PFSK-1 (cell line): ENCODE data around the gene UGT1A10.

Source experiments
- FOXP2 ChIP-seq: optimal IDR thresholded peaks from 2 replicates; pipeline ENCODE3; 2011; ENCODE audit warnings: borderline replicate concordance, control low read depth, inconsistent platforms; ENCODE audit not compliant: insufficient read depth; ENCODE audit errors: extremely low read length, extremely low read depth
- POLR2AphosphoS5 ChIP-seq: IDR thresholded peaks from 2 replicates; pipeline ENCODE4 v1.6.1; 2012; ENCODE audit warnings: low read depth, mild to moderate bottlenecking, control low read depth, low read length, moderate library complexity
- SIN3A ChIP-seq: IDR thresholded peaks from 2 replicates; pipeline ENCODE4 v1.6.1; 2012; ENCODE audit warnings: mild to moderate bottlenecking, low read length, moderate library complexity, borderline replicate concordance; ENCODE audit not compliant: insufficient read depth
- TAF1 ChIP-seq: IDR thresholded peaks from 2 replicates; pipeline ENCODE4 v1.6.1; 2012; ENCODE audit warnings: low read length, control low read depth, borderline replicate concordance; ENCODE audit not compliant: insufficient read depth
- TF ChIP-seq, protein P1 (sequence below), 2 experiments: IDR thresholded peaks; 2 replicates each; pipeline versions ENCODE4 v1.6.1 to v1.8.0; 2011 to 2012; ENCODE audit warnings: low read depth in 2 of 2, low read length in 2 of 2, control low read depth in 1 of 2, inconsistent platforms in 1 of 2, mild to moderate bottlenecking in 1 of 2, moderate library complexity in 1 of 2; ENCODE audit not compliant: insufficient read depth in 1 of 2

The UGT1A10 gene

DNA sequence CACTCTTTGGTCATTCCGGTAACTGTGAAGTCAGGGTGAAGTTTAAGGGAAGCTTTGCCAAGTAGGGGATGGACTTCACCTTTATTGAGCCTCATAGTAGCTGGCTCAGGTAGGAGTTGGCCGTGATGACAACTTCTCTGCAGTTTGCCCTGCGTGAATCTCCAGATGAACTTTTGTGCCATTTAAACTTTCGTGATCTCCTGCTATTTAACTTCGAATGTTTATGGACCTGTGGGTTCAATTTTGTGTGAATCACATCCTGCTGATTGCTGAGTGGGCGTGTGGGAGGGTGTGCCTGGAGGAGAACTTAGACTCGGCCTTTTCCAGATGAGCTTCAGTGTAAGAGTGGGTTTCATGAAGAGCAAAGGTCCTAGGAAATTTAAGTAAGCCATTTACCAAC lies 128.0 kb downstream of the UGT1A10 start:
- TF ChIP-seq FOXP2 (no peak), SIN3A (no peak), TAF1 (no peak), POLR2AphosphoS5 (no peak)
- TF ChIP-seq, protein P1, sequence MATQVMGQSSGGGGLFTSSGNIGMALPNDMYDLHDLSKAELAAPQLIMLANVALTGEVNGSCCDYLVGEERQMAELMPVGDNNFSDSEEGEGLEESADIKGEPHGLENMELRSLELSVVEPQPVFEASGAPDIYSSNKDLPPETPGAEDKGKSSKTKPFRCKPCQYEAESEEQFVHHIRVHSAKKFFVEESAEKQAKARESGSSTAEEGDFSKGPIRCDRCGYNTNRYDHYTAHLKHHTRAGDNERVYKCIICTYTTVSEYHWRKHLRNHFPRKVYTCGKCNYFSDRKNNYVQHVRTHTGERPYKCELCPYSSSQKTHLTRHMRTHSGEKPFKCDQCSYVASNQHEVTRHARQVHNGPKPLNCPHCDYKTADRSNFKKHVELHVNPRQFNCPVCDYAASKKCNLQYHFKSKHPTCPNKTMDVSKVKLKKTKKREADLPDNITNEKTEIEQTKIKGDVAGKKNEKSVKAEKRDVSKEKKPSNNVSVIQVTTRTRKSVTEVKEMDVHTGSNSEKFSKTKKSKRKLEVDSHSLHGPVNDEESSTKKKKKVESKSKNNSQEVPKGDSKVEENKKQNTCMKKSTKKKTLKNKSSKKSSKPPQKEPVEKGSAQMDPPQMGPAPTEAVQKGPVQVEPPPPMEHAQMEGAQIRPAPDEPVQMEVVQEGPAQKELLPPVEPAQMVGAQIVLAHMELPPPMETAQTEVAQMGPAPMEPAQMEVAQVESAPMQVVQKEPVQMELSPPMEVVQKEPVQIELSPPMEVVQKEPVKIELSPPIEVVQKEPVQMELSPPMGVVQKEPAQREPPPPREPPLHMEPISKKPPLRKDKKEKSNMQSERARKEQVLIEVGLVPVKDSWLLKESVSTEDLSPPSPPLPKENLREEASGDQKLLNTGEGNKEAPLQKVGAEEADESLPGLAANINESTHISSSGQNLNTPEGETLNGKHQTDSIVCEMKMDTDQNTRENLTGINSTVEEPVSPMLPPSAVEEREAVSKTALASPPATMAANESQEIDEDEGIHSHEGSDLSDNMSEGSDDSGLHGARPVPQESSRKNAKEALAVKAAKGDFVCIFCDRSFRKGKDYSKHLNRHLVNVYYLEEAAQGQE (IDR thresholded peaks at IDR 0.05; ENCODE audit: insufficient read depth in 1 of 2, low read depth in 2 of 2, low read length in 2 of 2), result no peak

DNA sequence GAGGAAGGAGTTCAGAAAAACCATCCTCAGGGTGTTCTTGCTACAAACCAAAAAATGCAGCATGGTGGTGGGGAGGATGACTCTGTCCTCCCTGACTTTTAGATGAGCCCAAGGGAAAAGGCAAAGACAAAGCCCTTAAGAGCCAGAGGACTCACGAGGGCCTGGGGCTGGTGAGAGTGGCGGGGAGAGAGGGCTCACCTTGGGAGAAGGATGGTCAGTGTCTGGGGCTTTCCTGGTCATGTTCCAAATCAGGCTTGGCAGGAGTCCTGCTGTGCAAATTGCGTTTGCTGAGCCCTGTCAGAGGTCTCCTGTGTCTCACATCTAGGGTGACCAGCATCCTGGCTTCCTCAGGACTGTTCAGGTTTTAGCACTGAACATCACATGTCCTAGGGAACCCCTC lies 128.5 kb downstream of the UGT1A10 start:
- no peak for TF ChIP-seq TAF1
- TF ChIP-seq, protein P1 (IDR thresholded peaks at IDR 0.05; ENCODE audit: insufficient read depth in 1 of 2, low read depth in 2 of 2, low read length in 2 of 2), result no peak

DNA sequence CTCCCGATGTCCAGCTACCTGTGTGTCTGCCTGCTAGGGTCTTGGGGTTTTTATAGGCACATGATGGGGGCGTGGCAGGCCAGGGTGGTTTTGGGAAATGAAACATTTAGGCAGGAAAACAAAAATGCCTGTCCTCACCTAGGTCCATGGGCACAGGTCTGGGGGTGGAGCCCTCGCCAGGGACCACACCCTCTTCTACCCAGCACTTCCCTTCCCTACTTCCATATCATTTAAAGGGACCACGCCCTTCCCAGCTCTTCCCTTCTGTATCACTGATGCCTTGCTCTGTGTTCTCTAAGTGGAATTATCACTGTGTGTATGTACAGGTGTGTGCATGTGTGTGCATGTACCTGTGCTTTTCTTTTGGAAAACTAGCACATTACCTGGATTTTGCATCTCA lies 130.2 kb downstream of the UGT1A10 start:
- TF ChIP-seq, protein P1 (IDR thresholded peaks at IDR 0.05; ENCODE audit: insufficient read depth in 1 of 2, low read depth in 2 of 2, low read length in 2 of 2), result no peak
- no peak for TF ChIP-seq POLR2AphosphoS5
- no peak for TF ChIP-seq SIN3A
- TF ChIP-seq FOXP2, result no peak
- TF ChIP-seq TAF1, result no peak

DNA sequence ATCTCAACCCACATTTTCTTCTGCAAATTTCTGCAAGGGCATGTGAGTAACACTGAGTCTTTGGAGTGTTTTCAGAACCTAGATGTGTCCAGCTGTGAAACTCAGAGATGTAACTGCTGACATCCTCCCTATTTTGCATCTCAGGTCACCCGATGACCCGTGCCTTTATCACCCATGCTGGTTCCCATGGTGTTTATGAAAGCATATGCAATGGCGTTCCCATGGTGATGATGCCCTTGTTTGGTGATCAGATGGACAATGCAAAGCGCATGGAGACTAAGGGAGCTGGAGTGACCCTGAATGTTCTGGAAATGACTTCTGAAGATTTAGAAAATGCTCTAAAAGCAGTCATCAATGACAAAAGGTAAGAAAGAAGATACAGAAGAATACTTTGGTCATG lies 131.8 kb downstream of the UGT1A10 start:
- TF ChIP-seq SIN3A (no peak), TAF1 (no peak), POLR2AphosphoS5 (no peak), FOXP2 (no peak)
- TF ChIP-seq, protein P1 (IDR thresholded peaks at IDR 0.05; ENCODE audit: insufficient read depth in 1 of 2, low read depth in 2 of 2, low read length in 2 of 2), result no peak

DNA sequence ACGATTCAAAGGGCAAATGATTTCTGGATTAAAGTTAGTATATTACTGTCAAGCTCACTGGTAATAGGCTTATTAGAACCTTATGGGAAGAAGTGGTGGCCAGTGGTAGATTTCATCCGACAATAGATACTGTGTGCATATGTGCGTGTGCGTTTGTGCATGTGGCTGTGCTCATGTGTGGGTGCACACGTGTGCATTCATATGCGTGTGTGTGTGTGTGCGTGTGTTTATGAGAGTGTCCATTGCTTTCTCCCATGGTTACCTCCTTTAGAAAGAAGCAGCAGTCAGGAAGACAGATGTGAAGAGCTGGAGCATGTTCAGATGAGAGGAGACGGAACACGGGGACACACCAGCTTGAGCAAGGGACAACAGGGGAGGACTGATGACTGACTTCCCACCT lies 133.0 kb downstream of the UGT1A10 start:
- TF ChIP-seq POLR2AphosphoS5 (no peak), FOXP2 (no peak), SIN3A (no peak), TAF1 (no peak)
- TF ChIP-seq, protein P1 (IDR thresholded peaks at IDR 0.05; ENCODE audit: insufficient read depth in 1 of 2, low read depth in 2 of 2, low read length in 2 of 2), result no peak
